Spinal cord (tissue), 10 donors: ENCODE measurements around the gene RPS6KB2. TPM values are rescaled to one million over a fixed set of nuclear protein-coding genes. Genes with fewer than 3 reads are reported as not detected.
"Not testable (repeated sequence)": the region's sequence is repeated elsewhere in the genome, so short reads cannot be mapped to it uniquely, and the experiment has no call there.

Source experiments
- DNase-seq, 6 donors: peaks; one replicate each; pipeline versions ENCODE4 v3.0.0 to v3.0.0-alpha.2; 2013 to 2015; ENCODE audit warnings: low spot score in 6 of 6, low read depth in 4 of 6
- H3K27ac ChIP-seq: one replicate; pipeline ENCODE4 v1.5.1; 2013; ENCODE audit warnings: low read depth, low read length, control low read depth
- H3K27me3 ChIP-seq: one replicate; pipeline ENCODE4 v1.6.1; 2013; ENCODE audit warnings: low read length; ENCODE audit not compliant: control insufficient read depth, insufficient read depth
- H3K36me3 ChIP-seq: one replicate; pipeline ENCODE4 v1.6.1; 2013; ENCODE audit warnings: low read length; ENCODE audit not compliant: control insufficient read depth, insufficient read depth
- H3K4me1 ChIP-seq: one replicate; pipeline ENCODE4 v1.6.1; 2013; ENCODE audit warnings: low read length; ENCODE audit not compliant: control insufficient read depth, insufficient read depth
- H3K4me3 ChIP-seq: one replicate; pipeline ENCODE4 v1.5.1; 2013; ENCODE audit warnings: low read depth, low read length, control low read depth
- H3K9me3 ChIP-seq: one replicate; pipeline ENCODE4 v1.6.1; 2013; ENCODE audit warnings: low read length; ENCODE audit not compliant: control insufficient read depth, insufficient read depth
- WGBS: methylation state at CpG from one replicate; pipeline ENCODE4 v1.1.5; 2013; ENCODE audit warnings: missing lambda C conversion rate; ENCODE audit not compliant: insufficient coverage; 5-methylcytosine and 5-hydroxymethylcytosine counted together
- polyA plus RNA-seq, 2 donors: library from polyadenylated mRNA; unstranded; fragments of 120-200 nt; gene quantifications; one replicate each; pipeline ENCODE4 v1.2.1, GENCODE V29; 2013; ENCODE audit not compliant: insufficient read length in 2 of 2
- total RNA-seq, 2 donors: library from RNA; depleted of rRNA in 1 of 2; stranded (reverse); fragments of 120-200 nt in 1 of 2; fragments of >200 nt in 1 of 2; gene quantifications; one replicate each; pipeline versions ENCODE4 v1.2.3 to v1.2.4, GENCODE V29; 2013 to 2014
- donor health status: healthy.

Gene RPS6KB2
- total and polyA plus RNA-seq, 4 donors, result 14.2 to 46.7 (median 36.9) TPM

- DNase-seq, result no peak
- 91% methylated on average over 6 of the region's 6 CpGs for WGBS
- peaks cover 74% of the 10 kb centered on the region for H3K36me3 ChIP-seq
- no peak overlapping the region for H3K4me3 ChIP-seq
- H3K9me3 ChIP-seq, result no peaks in the 10 kb centered on the region
- no peaks in the 10 kb centered on the region for H3K27me3 ChIP-seq
- H3K4me1 ChIP-seq, result peaks cover 49% of the 10 kb centered on the region
- no peak overlapping the region for H3K27ac ChIP-seq
Observed at GRCh38 chr11:67397536-67397935, 30.8 kb upstream of the RPS6KB2 start.

DNA sequence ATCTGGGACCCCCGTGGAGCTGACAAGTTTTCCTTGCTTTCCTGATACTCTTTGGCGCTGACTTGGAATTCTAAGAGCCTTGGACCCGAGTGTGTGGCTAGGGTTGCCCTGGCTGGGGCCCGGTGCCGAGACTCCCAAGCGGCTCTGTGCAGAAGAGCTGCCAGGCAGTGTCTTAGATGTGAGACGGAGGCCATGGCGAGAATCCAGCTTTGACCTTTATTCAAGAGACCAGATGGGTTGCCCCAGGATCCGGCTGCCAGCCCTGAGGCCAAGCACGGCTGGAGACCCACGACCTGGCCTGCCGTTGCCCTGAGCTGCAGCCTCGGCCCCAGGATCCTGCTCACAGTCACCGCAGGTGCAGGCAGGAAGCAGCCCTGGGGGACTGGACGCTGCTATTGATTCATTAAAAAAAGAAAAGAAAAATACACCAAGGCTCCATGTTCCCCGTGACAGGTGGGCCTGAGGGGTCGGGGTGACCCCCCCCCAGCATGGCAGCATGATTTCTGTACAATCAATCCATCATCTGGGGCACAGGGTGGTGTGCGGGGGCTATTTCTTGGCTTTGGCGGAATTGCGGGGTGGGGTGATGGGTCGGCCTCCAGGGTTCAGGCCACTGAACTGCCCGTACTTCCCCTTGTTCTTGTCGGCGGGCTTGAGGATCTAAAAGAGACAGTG is 30.2 kb upstream of the RPS6KB2 start:
- no peak overlapping the region for H3K4me3 ChIP-seq
- no peaks in the 10 kb centered on the region for H3K9me3 ChIP-seq
- H3K36me3 ChIP-seq, result peaks cover 71% of the 10 kb centered on the region
- H3K4me1 ChIP-seq, result peaks cover 48% of the 10 kb centered on the region
- 82% methylated on average over 20 of the region's 24 CpGs for WGBS
- H3K27ac ChIP-seq, result no peak overlapping the region
- H3K27me3 ChIP-seq, result no peaks in the 10 kb centered on the region
- DNase-seq, result no peak

DNA sequence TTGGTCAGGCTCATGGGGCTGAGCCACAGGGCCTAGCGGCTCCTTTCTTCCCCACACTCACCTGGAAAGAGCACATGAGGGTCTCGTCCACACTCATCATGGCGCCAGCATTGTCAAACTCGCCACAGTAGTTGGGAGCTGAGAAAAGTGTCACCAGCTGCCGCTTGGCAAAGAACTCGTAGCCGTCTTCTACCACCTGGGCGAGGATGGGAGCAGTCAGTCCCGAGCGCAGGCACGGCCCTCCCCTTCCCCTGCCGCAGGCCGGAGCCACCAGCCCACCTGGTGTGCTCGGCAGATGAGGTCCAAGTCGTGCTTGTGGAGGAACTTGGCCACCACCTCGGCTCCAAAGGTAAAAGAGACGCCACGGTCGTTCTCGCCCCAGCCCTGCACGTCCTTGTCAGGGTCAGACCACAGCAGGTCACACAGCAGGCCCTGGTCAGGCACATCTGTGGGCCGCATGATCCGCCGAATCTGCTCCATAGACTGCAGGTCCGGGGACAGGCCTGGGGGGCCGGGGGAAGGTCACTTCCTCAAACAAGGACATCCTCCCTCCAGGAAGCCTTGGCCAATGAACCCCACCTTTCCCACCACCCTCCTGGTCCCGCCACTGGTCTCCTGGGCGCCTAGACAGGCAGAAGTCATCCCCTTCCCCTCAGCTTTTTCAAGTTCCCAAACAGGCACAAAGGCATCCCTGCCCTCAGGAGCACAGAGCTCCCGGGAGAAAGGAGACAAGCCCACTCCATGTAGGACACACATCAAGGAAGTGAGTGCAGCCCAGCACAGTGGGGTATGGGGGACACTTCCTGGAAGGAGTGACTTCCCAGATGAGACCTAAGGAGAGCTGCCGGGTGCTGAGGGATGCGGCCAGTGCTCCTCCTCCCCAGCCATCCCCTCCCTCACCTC is 29.4 kb upstream of the RPS6KB2 start:
- H3K27me3 ChIP-seq, result no peaks in the 10 kb centered on the region
- no peak overlapping the region for H3K27ac ChIP-seq
- WGBS, result 86% methylated on average over 27 of the region's 31 CpGs
- H3K4me3 ChIP-seq, result no peak overlapping the region
- DNase-seq, result no peak
- no peaks in the 10 kb centered on the region for H3K9me3 ChIP-seq
- peaks cover 51% of the 10 kb centered on the region for H3K4me1 ChIP-seq
- peaks cover 63% of the 10 kb centered on the region for H3K36me3 ChIP-seq

GRCh38 chr11:67400251-67400941 is 27.9 kb upstream of the RPS6KB2 start:
- no peak for DNase-seq
- Histone ChIP-seq H3K27ac (no peak overlapping the region), H3K4me3 (peak overlapping the region; percentile 87), H3K36me3 (peaks cover 53% of the 10 kb centered on the region), H3K9me3 (no peaks in the 10 kb centered on the region), H3K27me3 (no peaks in the 10 kb centered on the region), H3K4me1 (peaks cover 56% of the 10 kb centered on the region)
- WGBS, result 63% methylated on average over 20 of the region's 23 CpGs

DNA sequence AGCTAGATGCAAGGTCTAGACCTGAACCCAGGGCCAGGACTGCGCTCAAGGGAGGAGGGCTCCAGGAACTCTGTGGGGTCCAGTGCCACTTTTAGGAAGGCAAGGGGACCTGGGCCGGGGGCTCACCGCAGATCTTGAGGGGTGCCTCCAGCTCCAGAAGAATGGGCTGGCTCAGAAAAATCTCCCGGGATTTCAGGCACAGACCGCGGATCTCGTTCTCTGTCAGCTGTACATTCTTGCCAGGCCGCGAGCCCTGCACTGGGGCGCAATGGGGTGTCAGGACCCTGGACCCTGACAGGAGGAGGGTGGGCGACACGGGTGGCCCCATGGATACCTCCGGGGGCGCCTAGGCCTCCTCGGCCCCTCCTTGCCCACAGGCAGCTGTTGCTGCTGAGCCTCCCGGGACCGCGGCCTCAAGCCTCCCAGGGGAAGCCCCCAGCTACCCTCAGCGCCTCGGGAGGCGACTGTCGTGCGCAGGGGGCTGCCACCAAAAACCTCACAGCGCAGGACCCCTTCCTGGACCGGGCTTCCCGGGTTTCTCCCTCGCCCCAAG is 27.3 kb upstream of the RPS6KB2 start:
- DNase-seq, result no peak
- Histone ChIP-seq H3K9me3 (no peaks in the 10 kb centered on the region), H3K27ac (peak overlapping the region; percentile 48), H3K4me1 (peaks cover 56% of the 10 kb centered on the region), H3K36me3 (peaks cover 47% of the 10 kb centered on the region), H3K27me3 (no peaks in the 10 kb centered on the region), H3K4me3 (peak overlapping the region; percentile 87)
- 6% methylated on average over 27 of the region's 27 CpGs for WGBS

- peaks cover 53% of the 10 kb centered on the region for H3K4me1 ChIP-seq
- H3K4me3 ChIP-seq, result peak within 1 kb of the TSS; percentile 87
- 0% methylated on average over 46 of the region's 73 CpGs for WGBS
- DNase-seq, result peak in 5 of 6 donors; percentile 81 to 96 (median 84)
- no peaks in the 10 kb centered on the region for H3K27me3 ChIP-seq
- peaks cover 41% of the 10 kb centered on the region for H3K36me3 ChIP-seq
- H3K27ac ChIP-seq, result peak within 1 kb of the TSS; percentile 90
- H3K9me3 ChIP-seq, result no peaks in the 10 kb centered on the region
Observed at GRCh38 chr11:67401495-67402191, 26.7 kb upstream of the RPS6KB2 start, which contains the start of gene PPP1CA. Gene PPP1CA, minus strand, starts transcription at chr11:67401858. Its CDS starts 76 bp downstream, at chr11:67401782.

- Histone ChIP-seq H3K27ac (peak overlapping the region; percentile 90), H3K36me3 (peaks cover 34% of the 10 kb centered on the region), H3K4me3 (peak overlapping the region; percentile 26), H3K4me1 (peaks cover 49% of the 10 kb centered on the region)
- not testable (repeated sequence) for H3K27me3 ChIP-seq, H3K9me3 ChIP-seq, DNase-seq
- WGBS, result 55% methylated on average over 15 of the region's 19 CpGs
Observed at GRCh38 chr11:67402192-67402839, 26.0 kb upstream of the RPS6KB2 start.

DNA sequence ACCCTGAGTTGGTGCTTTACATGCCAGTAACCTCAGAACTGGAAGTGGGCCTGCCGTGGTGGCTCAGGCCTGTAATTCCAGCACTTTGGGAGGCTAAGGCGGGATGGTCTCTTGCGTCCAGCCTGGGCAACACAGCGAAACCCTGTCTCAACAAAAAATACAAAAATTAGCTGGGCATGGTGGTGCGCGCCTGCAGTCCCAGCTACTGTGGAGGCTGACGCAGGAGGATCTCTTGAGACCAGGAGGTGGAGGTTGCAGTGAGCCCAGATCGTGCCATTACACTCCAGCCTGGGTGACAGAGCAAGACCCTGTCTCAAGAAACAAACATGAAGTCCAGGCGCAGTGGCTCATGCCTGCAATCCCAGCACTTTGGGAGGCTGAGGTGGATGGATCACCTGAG is 25.2 kb upstream of the RPS6KB2 start:
- peaks cover 54% of the 10 kb centered on the region for H3K4me1 ChIP-seq
- WGBS, result 96% methylated on average over 7 of the region's 9 CpGs
- H3K27ac ChIP-seq, H3K4me3 ChIP-seq, H3K27me3 ChIP-seq, H3K9me3 ChIP-seq, DNase-seq: not testable (repeated sequence)
- H3K36me3 ChIP-seq, result peaks cover 26% of the 10 kb centered on the region
